Measurements from ENCODE around the gene UMODL1.

GRCh38 chr21:42084079-42084478 lies 13.0 kb downstream of the UMODL1 start:
- TF ChIP-seq, protein P1, sequence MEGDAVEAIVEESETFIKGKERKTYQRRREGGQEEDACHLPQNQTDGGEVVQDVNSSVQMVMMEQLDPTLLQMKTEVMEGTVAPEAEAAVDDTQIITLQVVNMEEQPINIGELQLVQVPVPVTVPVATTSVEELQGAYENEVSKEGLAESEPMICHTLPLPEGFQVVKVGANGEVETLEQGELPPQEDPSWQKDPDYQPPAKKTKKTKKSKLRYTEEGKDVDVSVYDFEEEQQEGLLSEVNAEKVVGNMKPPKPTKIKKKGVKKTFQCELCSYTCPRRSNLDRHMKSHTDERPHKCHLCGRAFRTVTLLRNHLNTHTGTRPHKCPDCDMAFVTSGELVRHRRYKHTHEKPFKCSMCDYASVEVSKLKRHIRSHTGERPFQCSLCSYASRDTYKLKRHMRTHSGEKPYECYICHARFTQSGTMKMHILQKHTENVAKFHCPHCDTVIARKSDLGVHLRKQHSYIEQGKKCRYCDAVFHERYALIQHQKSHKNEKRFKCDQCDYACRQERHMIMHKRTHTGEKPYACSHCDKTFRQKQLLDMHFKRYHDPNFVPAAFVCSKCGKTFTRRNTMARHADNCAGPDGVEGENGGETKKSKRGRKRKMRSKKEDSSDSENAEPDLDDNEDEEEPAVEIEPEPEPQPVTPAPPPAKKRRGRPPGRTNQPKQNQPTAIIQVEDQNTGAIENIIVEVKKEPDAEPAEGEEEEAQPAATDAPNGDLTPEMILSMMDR (IDR thresholded peaks at IDR 0.05): no peak
- no peak for TF ChIP-seq POLR2A (IDR thresholded peaks at IDR 0.05)
